H1 (cell line): ENCODE results near the gene LYZL4. TPM values are rescaled to one million over a fixed set of nuclear protein-coding genes. Genes with fewer than 3 reads are reported as not detected.
A peak's percentile ranks its signal among the peaks of the same experiment; 100 is the strongest.

ENCODE experiments used
- CTCF ChIA-PET: fragments of 300-600 bp; sonication (Branson Sonifier 250); formaldehyde crosslinking; loops from one replicate; lab custom pipeline; 2021; ENCODE audit not compliant: partially characterized antibody; lab: Charles Lee
- POLR2A ChIA-PET: fragments of 300-600 bp; sonication (Branson Sonifier 250); formaldehyde crosslinking; loops from one replicate; lab custom pipeline; 2021; ENCODE audit warnings: inconsistent platforms; ENCODE audit not compliant: partially characterized antibody; lab: Charles Lee
- DNase-seq, 2 experiments: peaks; one replicate each; pipeline versions ENCODE4 v3.0.0 to v3.0.0-alpha.2; 2010 to 2022; ENCODE audit warnings: low spot score in 2 of 2, low read depth in 1 of 2, mixed read lengths in 1 of 2
- FAIRE-seq: peaks from 2 replicates; lab custom pipeline; 2011; peaks lifted over from hg19 to GRCh38; lab: Jason Lieb, UNC
- H2AFZ ChIP-seq: 2 replicates; pipeline ENCODE4 v1.8.1; 2012; ENCODE audit warnings: low read length, inconsistent platforms
- H2AK5ac ChIP-seq: 2 replicates; pipeline ENCODE4 v1.6.1; 2013; ENCODE audit warnings: low read depth, low read length
- H2BK120ac ChIP-seq: replicated peaks from 2 replicates; pipeline ENCODE3; 2013; ENCODE audit warnings: low read depth, low read length, inconsistent platforms
- H2BK12ac ChIP-seq: 2 replicates; pipeline ENCODE4 v1.6.1; 2013; ENCODE audit warnings: low read depth, low read length
- H2BK15ac ChIP-seq: 2 replicates; pipeline ENCODE4 v1.6.1; 2013; ENCODE audit warnings: low read length
- H2BK20ac ChIP-seq: 2 replicates; pipeline ENCODE4 v1.6.1; 2013; ENCODE audit warnings: low read length
- H2BK5ac ChIP-seq: 2 replicates; pipeline ENCODE4 v1.6.1; 2013; ENCODE audit warnings: low read depth, low read length
- H3K14ac ChIP-seq: 2 replicates; pipeline ENCODE4 v1.6.1; 2013; ENCODE audit warnings: inconsistent platforms; ENCODE audit not compliant: insufficient read length
- H3K18ac ChIP-seq: 2 replicates; pipeline ENCODE4 v1.6.1; 2013; ENCODE audit warnings: low read length; ENCODE audit errors: extremely low read depth
- H3K23ac ChIP-seq: 2 replicates; pipeline ENCODE4 v1.6.1; 2013; ENCODE audit warnings: inconsistent platforms; ENCODE audit not compliant: insufficient read length
- H3K23me2 ChIP-seq: 2 replicates; pipeline ENCODE4 v1.6.1; 2013; ENCODE audit warnings: low read depth, low read length
- H3K27ac ChIP-seq: 2 replicates; pipeline ENCODE4 v1.6.1; 2011; ENCODE audit warnings: low read depth, low read length, inconsistent platforms
- H3K27me3 ChIP-seq, 4 experiments: replicated peaks in 1 of 4; 1 replicate in 1 of 4; 2 replicates in 3 of 4; pipeline versions ENCODE4 v1.6.1 to v1.8.1; 2011 to 2013; ENCODE audit warnings: low read length in 3 of 4, mild to moderate bottlenecking in 3 of 4, inconsistent platforms in 2 of 4, mixed read lengths in 2 of 4, moderate library complexity in 1 of 4; ENCODE audit not compliant: control insufficient read depth in 3 of 4, insufficient read depth in 3 of 4; ENCODE audit errors: extremely low read depth in 1 of 4
- H3K36me3 ChIP-seq, 4 experiments: 2 replicates each; pipeline versions ENCODE4 v1.6.1 to v1.8.1; 2011 to 2013; ENCODE audit warnings: mild to moderate bottlenecking in 4 of 4, low read length in 3 of 4, moderate library complexity in 2 of 4, control low read depth in 1 of 4, inconsistent platforms in 1 of 4; ENCODE audit not compliant: insufficient read depth in 4 of 4, control insufficient read depth in 2 of 4
- H3K4ac ChIP-seq: replicated peaks from 2 replicates; pipeline ENCODE3; 2013; ENCODE audit warnings: low read length, low read depth, mixed read lengths, inconsistent platforms; ENCODE audit not compliant: insufficient read length
- H3K4me1 ChIP-seq, 4 experiments: replicated peaks in 1 of 4; 1 replicate in 1 of 4; 2 replicates in 3 of 4; pipeline versions ENCODE4 v1.6.1 to v1.8.1; 2011 to 2013; ENCODE audit warnings: low read length in 3 of 4, inconsistent platforms in 2 of 4, mixed read lengths in 1 of 4; ENCODE audit not compliant: insufficient read depth in 4 of 4, control insufficient read depth in 3 of 4
- H3K4me2 ChIP-seq, 2 experiments: 2 replicates each; pipeline versions ENCODE4 v1.6.1 to v1.8.1; 2011 to 2013; ENCODE audit warnings: low read depth in 2 of 2, low read length in 2 of 2, control low read depth in 1 of 2, inconsistent platforms in 1 of 2, mild to moderate bottlenecking in 1 of 2; ENCODE audit not compliant: insufficient read depth in 1 of 2
- H3K4me3 ChIP-seq, 4 experiments: fragments of 200-600, 300-600 bp in 1 of 4; sonication (generic), shearing (Covaris generic), sonication (Bioruptor Twin) in 1 of 4; 2 replicates each; pipeline versions ENCODE4 v1.5.1 to v1.8.1; 2011 to 2016; ENCODE audit warnings: low read length in 4 of 4, low read depth in 3 of 4, control low read depth in 2 of 4, inconsistent platforms in 2 of 4, mild to moderate bottlenecking in 2 of 4, mixed read lengths in 1 of 4, moderate library complexity in 1 of 4; ENCODE audit not compliant: insufficient read depth in 2 of 4; ENCODE audit errors: extremely low read depth in 1 of 4
- H3K56ac ChIP-seq: replicated peaks from 2 replicates; pipeline ENCODE3; 2013; ENCODE audit warnings: low read depth, mild to moderate bottlenecking, mixed read lengths, low read length, inconsistent platforms; ENCODE audit not compliant: insufficient read length
- H3K79me1 ChIP-seq: 2 replicates; pipeline ENCODE4 v1.6.1; 2013; ENCODE audit warnings: low read depth, low read length, control low read depth
- H3K79me2 ChIP-seq, 2 experiments: 2 replicates each; pipeline versions ENCODE4 v1.6.1 to v1.8.1; 2012 to 2013; ENCODE audit warnings: low read length in 2 of 2, mild to moderate bottlenecking in 2 of 2, inconsistent platforms in 1 of 2; ENCODE audit not compliant: insufficient read depth in 2 of 2, control insufficient read depth in 1 of 2
- H3K9ac ChIP-seq, 4 experiments: replicated peaks in 1 of 4; 1 replicate in 1 of 4; 2 replicates in 3 of 4; pipeline versions ENCODE4 v1.6.1 to v1.8.1; 2011 to 2013; ENCODE audit warnings: low read depth in 3 of 4, low read length in 3 of 4, control low read depth in 2 of 4, mild to moderate bottlenecking in 2 of 4, moderate library complexity in 2 of 4, inconsistent platforms in 1 of 4; ENCODE audit errors: extremely low read depth in 1 of 4
- H3K9me3 ChIP-seq, 2 experiments: 2 replicates each; pipeline versions ENCODE4 v1.6.1 to v1.8.1; 2012 to 2013; ENCODE audit warnings: mild to moderate bottlenecking in 2 of 2, moderate library complexity in 2 of 2, control low read depth in 1 of 2, inconsistent platforms in 1 of 2, low read depth in 1 of 2, low read length in 1 of 2, mixed read lengths in 1 of 2; ENCODE audit not compliant: insufficient read depth in 2 of 2
- H4K20me1 ChIP-seq, 2 experiments: replicated peaks in 1 of 2; 2 replicates each; pipeline versions ENCODE3 to v1.8.1; 2011 to 2013; ENCODE audit warnings: inconsistent platforms in 2 of 2, low read length in 2 of 2, mild to moderate bottlenecking in 1 of 2; ENCODE audit not compliant: insufficient read depth in 2 of 2, control insufficient read depth in 1 of 2
- H4K5ac ChIP-seq: 2 replicates; pipeline ENCODE4 v1.6.1; 2013; ENCODE audit warnings: low read length, low read depth, mixed read lengths, inconsistent platforms; ENCODE audit not compliant: insufficient read length
- H4K8ac ChIP-seq: 2 replicates; pipeline ENCODE4 v1.8.0; 2013; ENCODE audit warnings: mild to moderate bottlenecking, moderate library complexity, low read length, inconsistent platforms; ENCODE audit not compliant: insufficient read depth; ENCODE audit errors: extremely low read depth
- H4K91ac ChIP-seq: replicated peaks from 2 replicates; pipeline ENCODE3; 2013; ENCODE audit warnings: low read length, mixed read lengths, inconsistent platforms; ENCODE audit not compliant: insufficient read length
- ASH2L ChIP-seq: fragments of 200-600, 300-600 bp; sonication (generic); IDR thresholded peaks from one replicate; pipeline ENCODE4 v1.7.1; 2017; ENCODE audit warnings: low read length
- ATF2 ChIP-seq: IDR thresholded peaks from 2 replicates; pipeline ENCODE4 v1.6.1; 2012; ENCODE audit warnings: low read length, inconsistent platforms
- ATF3 ChIP-seq: IDR thresholded peaks from 2 replicates; pipeline ENCODE4 v1.6.1; 2011; ENCODE audit warnings: low read depth, mild to moderate bottlenecking, low read length; ENCODE audit not compliant: insufficient read depth
- BRCA1 ChIP-seq: IDR thresholded peaks from 2 replicates; pipeline ENCODE4 v1.6.1; 2012; ENCODE audit warnings: low read depth, low read length, improper control_type of control experiment
- CBX5 ChIP-seq: fragments of 300-800, 300-1000 bp; sonication (generic); IDR thresholded peaks from 2 replicates; pipeline ENCODE4 v1.7.1; 2016; ENCODE audit warnings: antibody characterized with exemption, low read length, low read depth
- GTF2F1 ChIP-seq: IDR thresholded peaks from 2 replicates; pipeline ENCODE4 v1.6.1; 2012; ENCODE audit warnings: low read depth, low read length, improper control_type of control experiment, borderline replicate concordance
- JUND ChIP-seq: IDR thresholded peaks from 2 replicates; pipeline ENCODE4 v1.6.1; 2011; ENCODE audit warnings: mild to moderate bottlenecking, improper control_type of control experiment, low read length
- PHF8 ChIP-seq: fragments of 200-600 bp; sonication (generic); conservative IDR thresholded peaks from 2 replicates; pipeline ENCODE4 v1.7.1; 2012; ENCODE audit warnings: low read depth, mild to moderate bottlenecking, inconsistent platforms, low read length, moderate library complexity
- POLR2AphosphoS5 ChIP-seq: IDR thresholded peaks from 2 replicates; pipeline ENCODE4 v1.6.1; 2011; ENCODE audit warnings: low read depth, low read length
- SUZ12 ChIP-seq: fragments of 200-600 bp; sonication (generic); IDR thresholded peaks from 2 replicates; pipeline ENCODE4 v1.6.1; 2012; ENCODE audit warnings: mild to moderate bottlenecking, inconsistent platforms, low read length, moderate library complexity, mixed read lengths
- TAF1 ChIP-seq: IDR thresholded peaks from 2 replicates; pipeline ENCODE4 v1.6.1; 2011; ENCODE audit warnings: mild to moderate bottlenecking, low read depth, low read length
- TBP ChIP-seq: IDR thresholded peaks from 2 replicates; pipeline ENCODE4 v1.6.1; 2011; ENCODE audit warnings: low read depth, low read length, improper control_type of control experiment
- TEAD4 ChIP-seq: IDR thresholded peaks from 2 replicates; pipeline ENCODE4 v1.6.1; 2012; ENCODE audit warnings: low read depth, low read length, inconsistent platforms, mixed read lengths
- WGBS, 2 experiments: shearing (Covaris generic) in 1 of 2; methylation state at CpG; one replicate each; pipeline versions ENCODE4 v1.1.6 to v1.1.7; 2013 to 2015; ENCODE audit warnings: low lambda C conversion rate in 2 of 2, mixed read lengths in 2 of 2, inconsistent platforms in 1 of 2, low coverage in 1 of 2, missing lambda C conversion rate in 1 of 2; ENCODE audit not compliant: insufficient replicate concordance in 2 of 2, insufficient coverage in 1 of 2, insufficient read length in 1 of 2; ENCODE audit errors: extremely low coverage in 1 of 2, missing lambda C conversion rate in 1 of 2; 5-methylcytosine and 5-hydroxymethylcytosine counted together
- polyA plus RNA-seq, 7 experiments: library from polyadenylated mRNA; depleted of rRNA in 3 of 7; stranded (reverse) in 5 of 7; unstranded in 2 of 7; fragments of >200 nt in 5 of 7; fragments of 200-250 nt in 2 of 7; gene quantifications; 1 replicate in 5 of 7; 2 replicates in 1 of 7; 4 replicates in 1 of 7; pipeline versions ENCODE4 v1.2.1 to v1.2.3, GENCODE V29; 2011 to 2013; ENCODE audit warnings: missing spikeins in 2 of 7, mixed read lengths in 2 of 7
- total RNA-seq: library from RNA; stranded (reverse); fragmentation: NEBNext Ultra II Directional; extraction: Animal tissue kit (Norgen Biotek cat#: 25700); gene quantifications from 2 replicates; pipeline ENCODE4 v1.2.1, GENCODE V29; 2021

Gene LYZL4
- total and polyA plus RNA-seq, 2 of the 8 experiments (the other 6 are each of a cell fraction or from before 2014, with no cell fraction given): not detected

DNA sequence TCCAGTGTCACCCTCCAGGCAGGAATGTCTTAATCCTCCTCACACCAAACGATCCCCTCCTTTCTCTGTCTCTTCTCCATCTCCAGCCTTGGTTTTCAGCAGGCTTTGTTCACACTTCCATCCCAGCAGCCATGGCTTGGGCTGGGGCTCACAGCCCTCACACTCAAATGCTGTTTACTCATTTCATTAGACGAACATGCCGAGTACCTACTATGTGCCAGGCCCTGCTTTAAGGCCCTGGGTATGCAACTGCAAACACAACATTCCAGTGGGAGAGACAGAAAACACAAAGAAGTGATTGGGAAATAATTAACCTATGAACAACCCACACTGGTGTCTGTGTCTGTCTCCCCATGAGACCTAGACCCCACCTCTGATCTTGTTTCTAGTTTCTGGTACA, 43.9 kb downstream of the LYZL4 start:
- Histone ChIP-seq H4K5ac (no peak overlapping the region), H2BK120ac (no peak overlapping the region), H3K79me1 (no peaks in the 10 kb centered on the region), H2BK12ac (no peak overlapping the region), H3K27me3 (no peaks in the 10 kb centered on the region), H4K20me1 (no peaks in the 10 kb centered on the region), H3K4me2 (no peak overlapping the region), H3K79me2 (no peaks in the 10 kb centered on the region), H3K56ac (no peak overlapping the region), H3K23ac (no peak overlapping the region), H2BK5ac (no peak overlapping the region), H3K23me2 (no peaks in the 10 kb centered on the region), H3K9me3 (peaks cover 6 to 17% of the 10 kb centered on the region in 2 experiments; a peak in 3 of 4 replicates), H3K18ac (no peak overlapping the region), H3K4ac (no peak overlapping the region), H3K36me3 (0 out of 8 replicates have a peak, but pooled peaks cover 0 to 3% (median 0%) of the 10 kb centered on the region in 4 experiments), H3K4me1 (peaks cover 2 to 6% (median 4%) of the 10 kb centered on the region in 4 experiments; a peak in 6 of 7 replicates), H4K8ac (no peak overlapping the region), H3K4me3 (no peak overlapping the region), H3K27ac (no peak overlapping the region), H2BK20ac (no peak overlapping the region; the same call in 1 of the 2 replicates), H2AK5ac (no peak overlapping the region), H4K91ac (no peak overlapping the region), H3K14ac (no peak overlapping the region), H2BK15ac (no peak overlapping the region), H2AFZ (0 out of 2 replicates have a peak overlapping the region, but pooled peaks have one; percentile 31), H3K9ac (no peak overlapping the region)
- ChIA-PET POLR2A (no interaction called here), CTCF (interaction anchor here (1.2 kb wide), 1 partner anchor 14 kb away, joined by 3 read pairs; no protein-coding TSS in a partner anchor)
- DNase-seq (no peak), FAIRE-seq (no peak)
- WGBS, 2 experiments: 92% methylated on average over 3 of the region's 3 CpGs; no CpG with 5 or more reads in 1 of the 2 experiments
- TF ChIP-seq TEAD4 (no peak), SUZ12 (no peak), ATF2 (no peak), CBX5 (no peak), PHF8 (no peak), ATF3 (no peak), ASH2L (no peak), TAF1 (no peak), JUND (no peak), POLR2AphosphoS5 (no peak), TBP (no peak), BRCA1 (no peak), GTF2F1 (no peak)
